Heart right ventricle (tissue), 16 donors: Measurements from ENCODE around the gene CXCL14. TPM values are rescaled to one million over a fixed set of nuclear protein-coding genes. Genes with fewer than 3 reads are reported as not detected.

Experiments used
- ATAC-seq, 8 donors: fragments of 200-7000 bp; cut with Tn5 transposase; one replicate each; pipeline ENCODE4 v1.9.1; 2020; ENCODE audit warnings: mild to moderate bottlenecking in 8 of 8, moderate library complexity in 8 of 8, moderate number of reproducible peaks in 1 of 8
- DNase-seq, 2 donors: peaks; one replicate each; pipeline ENCODE4 v3.0.0-alpha.2; 2020
- H3K27ac ChIP-seq, 10 donors: fragments of 200-600 bp; sonication (generic) in 2 of 10; one replicate each; pipeline versions ENCODE4 v1.5.0 to v1.8.0; 2020 to 2022; ENCODE audit warnings: mild to moderate bottlenecking in 3 of 10
- H3K27me3 ChIP-seq, 7 donors: fragments of 200-600 bp; one replicate each; pipeline ENCODE4 v1.8.0; 2021 to 2022; ENCODE audit warnings: mild to moderate bottlenecking in 2 of 7
- H3K36me3 ChIP-seq, 9 donors: fragments of 200-600 bp; sonication (generic) in 1 of 9; one replicate each; pipeline versions ENCODE4 v1.5.0 to v1.8.0; 2020 to 2022; ENCODE audit warnings: mild to moderate bottlenecking in 2 of 9
- H3K4me1 ChIP-seq, 9 donors: fragments of 200-600 bp; sonication (generic) in 1 of 9; one replicate each; pipeline versions ENCODE4 v1.5.0 to v1.8.0; 2020 to 2022; ENCODE audit warnings: mild to moderate bottlenecking in 4 of 9
- H3K4me3 ChIP-seq, 10 donors: fragments of 200-600 bp; sonication (generic) in 2 of 10; one replicate each; pipeline versions ENCODE4 v1.5.0 to v1.8.0; 2020 to 2022; ENCODE audit warnings: mild to moderate bottlenecking in 7 of 10, moderate library complexity in 2 of 10
- H3K9me3 ChIP-seq, 11 donors: fragments of 200-600 bp in 10 of 11; sonication (generic) in 2 of 11; one replicate each; pipeline versions ENCODE4 v1.5.0 to v1.8.0; 2013 to 2022; ENCODE audit warnings: mild to moderate bottlenecking in 2 of 11, control low read depth in 1 of 11, moderate library complexity in 1 of 11
- WGBS, 2 donors: extraction: QIAGEN DNeasy Blood & Tissue Kit; methylation state at CpG; one replicate each; pipeline ENCODE4 v1.1.7; 2013; ENCODE audit warnings: inconsistent platforms in 1 of 2; 5-methylcytosine and 5-hydroxymethylcytosine counted together
- intact Hi-C, 10 donors: fragments of 100-400 bp; cut with DNase I; formaldehyde crosslinking; loops; one replicate each; pipeline versions ENCODE4 v1.11.1 to v1.14.2; 2022
- polyA plus RNA-seq, 2 donors: library from polyadenylated mRNA; stranded (reverse); fragments of 200-250 nt; gene quantifications; one replicate each; pipeline ENCODE4 v1.2.3, GENCODE V29; 2013
- total RNA-seq, 10 donors: library from RNA; stranded (reverse); fragmentation: NEBNext Ultra II Directional in 3 of 10; extraction: Animal tissue kit (Norgen Biotek cat#: 25700) in 3 of 10; gene quantifications; one replicate each; pipeline versions ENCODE4 v1.2.1 to v1.2.4, GENCODE V29; 2021 to 2023
- TF ChIP-seq, protein P1 (sequence below), 9 donors: fragments of 200-600 bp; sonication (generic) in 2 of 9; IDR thresholded peaks; one replicate each; pipeline versions ENCODE4 v1.5.0 to v1.8.0; 2021 to 2022; ENCODE audit warnings: antibody characterized with exemption in 9 of 9, mild to moderate bottlenecking in 5 of 9, moderate library complexity in 1 of 9
- donor health status: Arrhythmogenic right ventricular cardiomyopathy.
- donor health status: ischemic (EF 13 %, LVEDD 7.1; RV severe dilation, severe dysfunction).
- donor health status: healthy with polysubstance abuse.
- donor health status: DM: no; HTN: yes; CAD: no.
- donor health status: DM: no; HTN: no; CAD: no.
- donor health status: ischemic (EF 25% LVEDD 6.9; RV normal size, moderate dysfunction).
- donor health status: ischemic (EF 25% LVEDD 5.7; RV mildly dilated, moderate dysfunction).
- donor health status: healthy.
- donor health status: DM: yes; HTN: yes; CAD: no.
- donor health status: Ischemic cardiomyopathy.
- donor health status: ischemic (EF 35%, LVEDD 5.7; RV mildly dilated, moderate dysfunction).
- donor health status: nonischemic (EF 11% LVEDD 7.7; RV severe dilation, severe dysfunction).
- donor health status: DM: yes; HTN: yes; CAD: no.
- donor health status: PGD.
- donor health status: ischemic (EF 29% LVEDD 5.4; RV normal size, mild dysfunction).
- donor health status: nonischemic (EF 23%, LVEDD 6.1; RV moderate dilation, normal function).

The CXCL14 gene
- total and polyA plus RNA-seq, 12 donors, result 0.28 to 2.2 (median 0.51) TPM

DNA sequence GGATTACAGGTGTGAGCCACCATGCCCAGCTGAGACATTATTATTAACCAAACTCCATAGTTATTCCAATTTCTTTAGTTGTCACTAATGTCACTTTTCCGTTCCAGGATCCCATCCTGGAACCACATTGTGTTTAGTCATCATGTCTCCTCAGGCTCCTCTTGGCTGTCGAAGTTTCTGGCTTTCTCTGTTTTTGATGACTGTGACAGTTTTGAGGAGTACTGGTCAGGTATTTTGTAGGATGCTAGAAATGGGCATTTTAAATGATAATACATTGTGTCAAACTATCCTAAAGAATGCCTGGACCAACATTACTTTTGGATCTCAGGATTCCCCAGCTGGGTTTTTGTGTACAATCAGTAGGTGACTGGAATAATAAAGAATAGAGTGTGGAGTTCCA is 23.3 kb downstream of the CXCL14 start:
- WGBS, 2 donors, result 83 to 87% methylated on average over 2 of the region's 2 CpGs
- intact Hi-C loops, result no loop called here
- ATAC-seq, result no peak
- TF ChIP-seq, protein P1, sequence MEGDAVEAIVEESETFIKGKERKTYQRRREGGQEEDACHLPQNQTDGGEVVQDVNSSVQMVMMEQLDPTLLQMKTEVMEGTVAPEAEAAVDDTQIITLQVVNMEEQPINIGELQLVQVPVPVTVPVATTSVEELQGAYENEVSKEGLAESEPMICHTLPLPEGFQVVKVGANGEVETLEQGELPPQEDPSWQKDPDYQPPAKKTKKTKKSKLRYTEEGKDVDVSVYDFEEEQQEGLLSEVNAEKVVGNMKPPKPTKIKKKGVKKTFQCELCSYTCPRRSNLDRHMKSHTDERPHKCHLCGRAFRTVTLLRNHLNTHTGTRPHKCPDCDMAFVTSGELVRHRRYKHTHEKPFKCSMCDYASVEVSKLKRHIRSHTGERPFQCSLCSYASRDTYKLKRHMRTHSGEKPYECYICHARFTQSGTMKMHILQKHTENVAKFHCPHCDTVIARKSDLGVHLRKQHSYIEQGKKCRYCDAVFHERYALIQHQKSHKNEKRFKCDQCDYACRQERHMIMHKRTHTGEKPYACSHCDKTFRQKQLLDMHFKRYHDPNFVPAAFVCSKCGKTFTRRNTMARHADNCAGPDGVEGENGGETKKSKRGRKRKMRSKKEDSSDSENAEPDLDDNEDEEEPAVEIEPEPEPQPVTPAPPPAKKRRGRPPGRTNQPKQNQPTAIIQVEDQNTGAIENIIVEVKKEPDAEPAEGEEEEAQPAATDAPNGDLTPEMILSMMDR (IDR thresholded peaks at IDR 0.05), result no peak
- H3K4me1 ChIP-seq, result peaks cover 0 to under 1% (median 0%) of the 10 kb centered on the region in 9 donors
- H3K9me3 ChIP-seq, result no peaks in the 10 kb centered on the region
- H3K4me3 ChIP-seq, result no peak overlapping the region
- no peak overlapping the region for H3K27ac ChIP-seq
- DNase-seq, result no peak
- H3K27me3 ChIP-seq, result peaks cover 0 to 96% (median 90%) of the 10 kb centered on the region in 7 donors
- H3K36me3 ChIP-seq, result no peaks in the 10 kb centered on the region

DNA sequence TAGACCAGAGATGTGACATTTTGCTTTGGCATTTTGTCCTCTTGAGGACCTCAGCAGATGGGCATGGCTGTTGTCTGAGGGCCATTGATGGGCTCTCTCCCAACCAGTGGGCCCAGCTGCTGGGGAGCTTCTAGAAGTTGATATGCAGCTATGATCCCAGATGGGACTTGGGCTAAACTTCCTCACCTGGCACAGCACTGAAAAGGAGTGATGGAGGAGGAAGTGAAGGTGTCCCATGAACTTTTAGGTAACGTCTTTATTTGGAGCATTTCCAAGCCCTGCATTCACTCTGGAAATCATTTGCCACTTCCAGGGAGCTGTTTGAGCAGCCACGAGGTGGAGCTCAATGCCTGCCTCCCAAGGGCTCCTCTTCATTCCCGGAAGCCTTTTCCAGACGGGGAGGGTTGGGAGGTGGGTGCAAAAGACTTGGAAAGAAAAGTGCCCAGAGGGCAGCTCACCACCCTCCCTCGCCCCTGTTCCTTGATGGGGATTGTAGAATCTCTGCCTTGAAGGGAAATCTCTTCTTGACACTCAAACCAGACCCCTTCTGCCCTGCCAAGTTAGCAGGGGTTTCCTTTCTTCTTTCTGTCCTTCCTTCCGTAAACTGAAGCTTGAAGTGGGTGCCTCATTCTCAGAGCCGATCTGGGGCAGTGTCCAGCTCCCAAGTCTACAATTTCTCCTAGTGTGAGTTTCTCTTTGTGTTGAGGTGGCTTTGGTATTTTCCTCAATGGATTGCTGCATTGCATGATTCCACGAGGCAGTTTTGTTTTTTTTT is 24.9 kb downstream of the CXCL14 start:
- 13 to 17% methylated on average over 8 of the region's 8 CpGs for WGBS, 2 donors
- TF ChIP-seq, protein P1 (IDR thresholded peaks at IDR 0.05), result peak in 1 of 9 donors; percentile 8
- intact Hi-C loops, result loop anchor here in 6 of 10 donors (2.0 kb wide), 2 partner anchors 87 to 89 kb away; no protein-coding TSS in a partner anchor
- Histone ChIP-seq H3K4me1 (no peaks in the 10 kb centered on the region), H3K36me3 (no peaks in the 10 kb centered on the region), H3K4me3 (no peak overlapping the region), H3K27ac (no peak overlapping the region), H3K27me3 (peaks cover 0 to 94% (median 90%) of the 10 kb centered on the region in 7 donors), H3K9me3 (no peaks in the 10 kb centered on the region)
- DNase-seq, result no peak
- ATAC-seq, result no peak

DNA sequence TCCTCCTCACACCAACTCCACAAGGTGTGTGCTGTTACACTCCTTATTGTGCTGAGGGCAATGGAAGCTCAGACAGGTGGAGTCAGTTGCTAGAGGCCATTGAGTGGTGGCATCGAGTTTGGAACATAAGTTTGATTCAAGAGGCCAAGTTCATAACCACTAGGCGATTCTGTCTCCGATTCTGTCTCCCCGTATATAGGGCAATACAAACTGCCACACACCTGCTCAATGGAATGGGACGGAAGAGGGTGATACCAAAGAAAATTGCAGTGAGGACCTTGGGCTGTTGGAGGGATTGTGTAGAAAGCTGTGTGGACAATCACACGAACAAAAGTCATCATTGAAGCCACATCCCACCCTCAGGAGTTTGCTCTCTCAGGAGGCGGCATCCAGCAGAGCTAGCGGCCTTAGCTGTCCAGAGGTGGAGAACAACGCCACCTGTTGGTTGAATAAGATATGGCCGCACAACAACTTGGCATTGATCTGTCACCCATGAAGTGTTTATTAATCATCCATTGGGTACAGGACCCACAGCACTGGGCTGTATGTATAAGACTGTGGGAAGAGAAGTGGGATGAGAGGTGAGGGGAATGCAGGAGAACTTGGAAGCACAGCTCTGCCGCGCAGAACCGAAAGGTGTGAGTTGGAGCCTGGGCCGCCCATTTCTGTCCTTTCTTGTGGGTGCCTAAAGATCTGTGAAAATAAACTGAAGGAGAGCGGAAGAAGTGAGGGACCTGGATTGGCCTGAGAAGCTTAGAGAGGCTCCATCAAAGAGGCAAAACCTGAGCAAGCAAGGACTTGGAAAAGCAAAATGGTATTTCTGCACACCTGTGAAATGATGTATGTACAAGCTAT is 27.0 kb downstream of the CXCL14 start:
- intact Hi-C loops, result loop anchor here (1.0 to 2.0 kb wide), 3 partner anchors 85 to 87 kb away; no protein-coding TSS in a partner anchor
- Histone ChIP-seq H3K27ac (no peak overlapping the region), H3K4me3 (no peak overlapping the region), H3K27me3 (peaks cover 0 to 93% (median 87%) of the 10 kb centered on the region in 7 donors), H3K4me1 (no peaks in the 10 kb centered on the region), H3K9me3 (no peaks in the 10 kb centered on the region), H3K36me3 (no peaks in the 10 kb centered on the region)
- TF ChIP-seq, protein P1 (IDR thresholded peaks at IDR 0.05), result peak; percentile 69 to 89 (median 84)
- DNase-seq, result peak; percentile 34 to 64
- WGBS, 2 donors, result 35 to 38% methylated on average over 15 of the region's 15 CpGs
- ATAC-seq, result peak; percentile 63 to 80 (median 76)

DNA sequence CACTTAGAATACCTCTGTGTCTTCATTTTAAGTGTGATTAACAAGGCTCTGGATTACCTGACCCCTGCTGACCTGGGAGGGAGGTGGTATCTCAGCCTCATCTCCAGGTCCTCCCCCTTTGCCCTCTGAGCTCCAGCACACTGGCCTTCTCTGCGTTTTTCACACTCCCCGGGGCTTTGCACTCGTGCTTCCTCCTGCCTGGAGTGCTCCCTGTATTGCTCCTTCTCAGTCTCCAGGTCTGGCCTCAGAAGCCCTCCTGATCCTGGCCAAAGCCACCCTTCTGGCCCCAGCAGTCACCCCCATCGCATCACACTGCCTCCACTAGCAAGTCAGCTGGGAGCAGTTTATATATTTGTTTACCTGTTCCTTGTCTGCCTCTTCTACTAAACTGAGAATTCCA is 29.4 kb downstream of the CXCL14 start:
- TF ChIP-seq, protein P1 (IDR thresholded peaks at IDR 0.05), result no peak
- 19 to 33% methylated on average over 4 of the region's 4 CpGs for WGBS, 2 donors
- no peaks in the 10 kb centered on the region for H3K36me3 ChIP-seq
- peaks cover 0 to 7% (median 4%) of the 10 kb centered on the region in 9 donors for H3K4me1 ChIP-seq
- no peak for DNase-seq
- H3K9me3 ChIP-seq, result no peaks in the 10 kb centered on the region
- ATAC-seq, result no peak
- H3K27ac ChIP-seq, result no peak overlapping the region
- intact Hi-C loops, result no loop called here
- H3K27me3 ChIP-seq, result peaks cover 9 to 93% (median 87%) of the 10 kb centered on the region in 7 donors
- H3K4me3 ChIP-seq, result no peak overlapping the region
